Stimulated activated CD8-positive, alpha-beta memory T cell treated with anti-CD3 and anti-CD28 coated beads, Interleukin-7, amount 100 ng/mL, for 1 hour (primary cell): ENCODE data around the gene CCL25.

Source experiments
- DNase-seq, 2 donors: peaks; one replicate each; pipeline ENCODE4 v3.0.0-alpha.2; 2020; ENCODE audit warnings: low read depth in 2 of 2

The CCL25 gene

GRCh38 chr19:8109890-8110662 is 57.5 kb downstream of the CCL25 start:
- no peak for DNase-seq

GRCh38 chr19:8110931-8111330 is 58.4 kb downstream of the CCL25 start:
- no peak for DNase-seq

GRCh38 chr19:8111376-8111775 is 58.8 kb downstream of the CCL25 start:
- no peak for DNase-seq
